Measurements from ENCODE around the gene SPON1. TPM values are rescaled to one million over a fixed set of nuclear protein-coding genes. Genes with fewer than 3 reads are reported as not detected.

The SPON1 gene
- total and polyA plus RNA-seq, 10 of the 15 experiments (the other 5 are each of a cell fraction or from before 2014, with no cell fraction given), result 0.13 to 1.1 (median 0.18) TPM; not detected in 5

GRCh38 chr11:13962198-13962561, 343 bp upstream of the SPON1 start:
- POLR2A ChIA-PET, result no interaction called here
- no peaks in the 10 kb centered on the region for H3K36me3 ChIP-seq (ENCODE audit: control insufficient read depth in 2 of 2, insufficient read depth in 2 of 2, low read length in 1 of 2)
- in situ Hi-C loops (cut with MboI), result loop anchor here (25.0 kb wide), 1 partner anchor 450 kb away; no protein-coding TSS in a partner anchor

More at GRCh38 chr11:13962198-13962561, 343 bp upstream of the SPON1 start:
- intact Hi-C loops (cut with micrococcal nuclease; ENCODE audit: unreplicated experiment), result no loop called here
- DNase-seq (ENCODE audit: low read depth, low spot score) (no peak), FAIRE-seq (no peak), ATAC-seq (no peak)
- Histone ChIP-seq H3K27me3 (replicated peaks in 1 of 2; ENCODE audit: control insufficient read depth in 2 of 2, insufficient read depth in 2 of 2, low read length in 1 of 2) (peaks cover 10 to 14% of the 10 kb centered on the region in 2 experiments), H3K4me1 (ENCODE audit: control insufficient read depth, insufficient read depth, low read length) (no peaks in the 10 kb centered on the region), H3K79me2 (ENCODE audit: control insufficient read depth, insufficient read depth, low read length) (no peaks in the 10 kb centered on the region), H4K20me1 (ENCODE audit: control insufficient read depth, insufficient read depth) (no peaks in the 10 kb centered on the region), H3K4me3 (no peak overlapping the region), H3K4me2 (ENCODE audit: control insufficient read depth, insufficient read depth) (no peak overlapping the region), H3K9ac (ENCODE audit: control insufficient read depth, insufficient read depth, low read length) (no peak overlapping the region), H2AFZ (ENCODE audit: control insufficient read depth, low read depth, low read length) (no peak overlapping the region), H3K9me3 (replicated peaks; ENCODE audit: control insufficient read depth, insufficient read depth, low read length) (no peaks in the 10 kb centered on the region), H3K27ac (ENCODE audit: control insufficient read depth, insufficient read depth) (no peak overlapping the region)
- CTCF ChIA-PET, result no interaction called here
- TF ChIP-seq SIX5 (IDR thresholded peaks at IDR 0.05; ENCODE audit: low read depth, low read length, severe bottlenecking) (no peak), SKIL (IDR thresholded peaks at IDR 0.05; ENCODE audit: low read depth, poor library complexity, severe bottlenecking) (no peak), EZH2 (IDR thresholded peaks at IDR 0.05; ENCODE audit: borderline replicate concordance, control insufficient read depth, low read depth, low read length) (0 out of 2 replicates have a peak, but pooled peaks have one; percentile 45)
- SMC1A ChIA-PET (ENCODE audit: uncharacterized antibody, unreplicated experiment), result no interaction called here
- RAD21 ChIA-PET (ENCODE audit: unreplicated experiment), result no interaction called here
- BruUV-seq (replicated peaks), result no TSS peak
- WGBS (ENCODE audit: insufficient coverage, insufficient replicate concordance, low lambda C conversion rate, missing lambda C conversion rate), result 73% methylated on average over 12 of the region's 16 CpGs
